Occipital lobe (tissue), 2 donors: ENCODE measurements around the gene DAZ4. TPM values are rescaled to one million over a fixed set of nuclear protein-coding genes. Genes with fewer than 3 reads are reported as not detected.
"Not testable (repeated sequence)": the region's sequence is repeated elsewhere in the genome, so short reads cannot be mapped to it uniquely, and the experiment has no call there.

ENCODE experiments used
- DNase-seq: peaks from one replicate; lab custom pipeline; 2025; lab: John Stamatoyannopoulos, UW
- total RNA-seq: library from RNA; depleted of rRNA; stranded (reverse); fragments of >200 nt; gene quantifications from one replicate; pipeline ENCODE4 v1.2.3, GENCODE V29; 2014

Gene DAZ4
- not detected for total RNA-seq

DNA sequence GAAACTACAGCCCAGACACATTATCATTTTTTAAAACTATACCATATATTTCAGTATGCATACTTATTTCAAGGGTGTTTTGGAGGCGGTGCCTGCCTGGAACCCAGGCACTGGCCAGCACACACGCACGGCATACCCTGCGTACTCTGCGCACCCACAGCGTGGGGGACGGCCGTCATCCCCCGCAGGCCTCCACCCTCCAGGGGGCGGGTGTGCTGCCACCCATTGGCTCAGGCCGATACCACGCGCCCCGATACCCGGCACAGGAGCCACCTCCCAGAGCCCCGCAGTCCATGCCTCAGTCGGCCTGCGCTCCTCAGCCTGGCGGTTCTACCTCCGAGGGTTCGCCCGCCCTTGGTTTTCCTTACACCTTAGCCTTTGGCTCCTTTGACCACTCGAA, at the start of gene DAZ4:
DAZ4 (plus strand) TSS at position 301 of the 400 bp plus-strand sequence. CDS start 208 bp downstream, outside the sequence.
- not testable (repeated sequence) for DNase-seq

DNA sequence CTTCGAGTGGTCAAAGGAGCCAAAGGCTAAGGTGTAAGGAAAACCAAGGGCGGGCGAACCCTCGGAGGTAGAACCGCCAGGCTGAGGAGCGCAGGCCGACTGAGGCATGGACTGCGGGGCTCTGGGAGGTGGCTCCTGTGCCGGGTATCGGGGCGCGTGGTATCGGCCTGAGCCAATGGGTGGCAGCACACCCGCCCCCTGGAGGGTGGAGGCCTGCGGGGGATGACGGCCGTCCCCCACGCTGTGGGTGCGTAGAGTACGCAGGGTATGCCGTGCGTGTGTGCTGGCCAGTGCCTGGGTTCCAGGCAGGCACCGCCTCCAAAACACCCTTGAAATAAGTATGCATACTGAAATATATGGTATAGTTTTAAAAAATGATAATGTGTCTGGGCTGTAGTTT, 20.4 kb upstream of the DAZ4 start, which contains the start of gene DAZ3:
DAZ3 (minus strand) TSS at position 101 of the 400 bp plus-strand sequence. CDS start 208 bp downstream, outside the sequence.
- DNase-seq: not testable (repeated sequence)

DNA sequence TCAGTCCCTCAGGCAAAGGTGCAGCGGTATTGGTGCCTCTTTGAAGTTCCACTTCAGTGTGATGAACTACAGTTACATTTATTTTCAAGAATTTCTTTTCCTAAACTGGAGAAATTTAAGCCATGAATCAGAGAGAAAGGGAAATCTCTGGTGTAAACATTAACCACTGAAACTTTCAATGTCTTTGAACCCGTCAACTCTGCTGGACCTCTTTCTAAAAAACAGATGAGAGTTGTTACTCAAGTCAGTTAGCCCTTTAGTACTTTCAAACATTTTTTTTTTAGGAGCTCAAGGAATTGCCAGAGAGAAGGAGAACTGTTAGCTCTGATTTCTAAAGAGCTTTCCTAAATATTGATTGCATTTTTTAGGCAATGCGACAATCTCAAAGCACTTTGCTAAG, 11.9 kb upstream of the DAZ4 start:
- not testable (repeated sequence) for DNase-seq

DNA sequence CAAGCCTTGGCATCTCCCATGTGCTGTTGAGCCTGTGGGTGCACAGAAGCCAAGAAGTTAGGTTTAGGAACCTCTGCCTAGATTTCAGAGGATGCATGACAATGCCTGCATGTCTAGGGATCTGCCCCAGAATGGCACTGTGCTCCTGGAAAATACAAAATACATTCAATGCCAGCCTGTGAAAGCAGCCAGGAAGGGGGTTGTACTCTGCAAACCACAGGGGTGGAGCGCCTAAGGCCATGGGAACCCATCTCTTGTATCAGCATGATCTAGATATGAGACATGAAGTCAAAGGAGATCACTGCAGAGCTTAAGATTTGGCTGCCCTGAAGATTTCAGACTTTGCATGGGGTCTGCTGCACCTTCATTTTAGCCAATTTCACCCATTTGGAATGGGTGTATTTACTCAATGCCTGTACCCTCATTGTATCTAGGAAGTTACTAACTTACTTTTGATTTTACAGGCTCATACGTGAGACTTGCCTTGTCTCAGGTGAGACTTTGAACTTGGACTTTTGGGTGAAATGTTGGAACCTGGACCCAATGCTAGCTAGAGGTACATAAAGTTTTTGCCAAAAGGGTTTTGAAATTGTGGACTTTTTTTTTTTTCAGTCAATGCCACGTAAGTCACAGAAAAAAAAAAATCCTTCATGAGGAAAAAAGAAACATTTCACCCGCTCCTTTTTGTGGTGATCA, 9.4 kb upstream of the DAZ4 start:
- DNase-seq: not testable (repeated sequence)

GRCh38 chrY:24825069-24825468, 8.7 kb upstream of the DAZ4 start:
- not testable (repeated sequence) for DNase-seq

Other genes starting within 250 kb of the DAZ4 start
- gene BPY2B, start 215.9 kb upstream of the DAZ4 start, total RNA-seq: not detected
- not detected for gene DAZ3, start 20.5 kb upstream of the DAZ4 start, total RNA-seq
- gene BPY2C, start 218.2 kb downstream of the DAZ4 start, total RNA-seq: not detected